Kidney tubule cell (primary cell): ENCODE results near the gene ETV1.
A peak's percentile ranks its signal among the peaks of the same experiment; 100 is the strongest.

ENCODE experiments used
- DNase-seq: peaks from one replicate; pipeline ENCODE4 v3.0.0-alpha.2; 2018; ENCODE audit warnings: low spot score

ETV1 gene

GRCh38 chr7:13989126-13989948 lies at the start of gene ETV1:
TSS of gene ETV1 (minus strand) at chr7:13989666. CDS start at chr7:13989052, 614 bp downstream.
- DNase-seq = peak; percentile 63

GRCh38 chr7:14024406-14024805 lies 34.9 kb upstream of the ETV1 start:
- no peak for DNase-seq

- DNase-seq = no peak
Observed at GRCh38 chr7:14023838-14024237, 34.4 kb upstream of the ETV1 start.

- no peak for DNase-seq
Observed at GRCh38 chr7:14023342-14023741, 33.9 kb upstream of the ETV1 start.

GRCh38 chr7:14021069-14021468 lies 31.6 kb upstream of the ETV1 start:
- peak; percentile 62 for DNase-seq

- DNase-seq = no peak
Observed at GRCh38 chr7:14020339-14020900, 31.0 kb upstream of the ETV1 start.

GRCh38 chr7:14018751-14019150 lies 29.3 kb upstream of the ETV1 start:
- DNase-seq = no peak

GRCh38 chr7:14016950-14017349 lies 27.5 kb upstream of the ETV1 start:
- DNase-seq = peak; percentile 41

GRCh38 chr7:14013898-14014297 lies 24.4 kb upstream of the ETV1 start:
- DNase-seq = no peak

- no peak for DNase-seq
Observed at GRCh38 chr7:14009453-14010418, 20.3 kb upstream of the ETV1 start.

- DNase-seq = no peak
Observed at GRCh38 chr7:14001139-14001538, 11.7 kb upstream of the ETV1 start.

- peak; percentile 34 for DNase-seq
Observed at GRCh38 chr7:14000247-14000646, 10.8 kb upstream of the ETV1 start.

- peak; percentile 61 for DNase-seq
Observed at GRCh38 chr7:13998866-13999265, 9.4 kb upstream of the ETV1 start.

- DNase-seq = no peak
Observed at GRCh38 chr7:13992596-13992964, 3.1 kb upstream of the ETV1 start.

- no peak for DNase-seq
Observed at GRCh38 chr7:13991791-13992595, 2.5 kb upstream of the ETV1 start.

- peak; percentile 98 for DNase-seq
Observed at GRCh38 chr7:13990984-13991790, 1.7 kb upstream of the ETV1 start.

GRCh38 chr7:13990319-13990983 lies 985 bp upstream of the ETV1 start:
- peak; percentile 47 for DNase-seq

- peak; percentile 5 for DNase-seq
Observed at GRCh38 chr7:13989949-13990305, 461 bp upstream of the ETV1 start.

- DNase-seq = no peak
Observed at GRCh38 chr7:13988731-13989125, 738 bp downstream of the ETV1 start.

GRCh38 chr7:13988065-13988464 lies 1.4 kb downstream of the ETV1 start:
- DNase-seq = no peak
